Stimulated activated CD4-positive, alpha-beta T cell treated with anti-CD3 and anti-CD28 coated beads, Interleukin-15, amount 100 ng/mL, for 48 hours (primary cell): Measurements from ENCODE around the gene TMEM204.
"Not testable (repeated sequence)": the region's sequence is repeated elsewhere in the genome, so short reads cannot be mapped to it uniquely, and the experiment has no call there.

Experiments used
- DNase-seq, 2 donors: peaks; one replicate each; pipeline ENCODE4 v3.0.0-alpha.2; 2020; ENCODE audit warnings: low read depth in 2 of 2

TMEM204 gene

GRCh38 chr16:1595511-1595910 lies 62.0 kb downstream of the TMEM204 start:
- not testable (repeated sequence) for DNase-seq

- DNase-seq = no peak
Observed at GRCh38 chr16:1596516-1596915, 63.0 kb downstream of the TMEM204 start.

- no peak for DNase-seq
Observed at GRCh38 chr16:1597154-1597553, 63.7 kb downstream of the TMEM204 start.

GRCh38 chr16:1601031-1601430 lies 67.6 kb downstream of the TMEM204 start:
- DNase-seq = no peak

- DNase-seq = no peak
Observed at GRCh38 chr16:1601489-1601888, 68.0 kb downstream of the TMEM204 start.

- DNase-seq = no peak
Observed at GRCh38 chr16:1602285-1602684, 68.8 kb downstream of the TMEM204 start.
